HUES48 (cell line): ENCODE measurements around the gene TPD52L2.

Source experiments
- H3K27ac ChIP-seq: one replicate; pipeline ENCODE4 v1.7.0; 2013; ENCODE audit warnings: low read depth, low read length, inconsistent platforms
- H3K27me3 ChIP-seq: 2 replicates; pipeline ENCODE4 v1.6.1; 2013; ENCODE audit warnings: mild to moderate bottlenecking, low read length; ENCODE audit not compliant: control insufficient read depth, insufficient read depth
- H3K36me3 ChIP-seq: 2 replicates; pipeline ENCODE4 v1.6.1; 2013; ENCODE audit warnings: low read length; ENCODE audit not compliant: control insufficient read depth, insufficient read depth
- H3K4me1 ChIP-seq: 2 replicates; pipeline ENCODE4 v1.6.1; 2013; ENCODE audit warnings: mild to moderate bottlenecking, low read length; ENCODE audit not compliant: control insufficient read depth, insufficient read depth
- H3K4me3 ChIP-seq: 2 replicates; pipeline ENCODE4 v1.5.1; 2013; ENCODE audit warnings: mild to moderate bottlenecking, low read depth, low read length
- H3K9ac ChIP-seq: 2 replicates; pipeline ENCODE4 v1.6.1; 2013; ENCODE audit warnings: mild to moderate bottlenecking, low read depth, low read length, moderate library complexity
- H3K9me3 ChIP-seq: 2 replicates; pipeline ENCODE4 v1.6.1; 2013; ENCODE audit warnings: low read length; ENCODE audit not compliant: control insufficient read depth, insufficient read depth

The TPD52L2 gene

DNA sequence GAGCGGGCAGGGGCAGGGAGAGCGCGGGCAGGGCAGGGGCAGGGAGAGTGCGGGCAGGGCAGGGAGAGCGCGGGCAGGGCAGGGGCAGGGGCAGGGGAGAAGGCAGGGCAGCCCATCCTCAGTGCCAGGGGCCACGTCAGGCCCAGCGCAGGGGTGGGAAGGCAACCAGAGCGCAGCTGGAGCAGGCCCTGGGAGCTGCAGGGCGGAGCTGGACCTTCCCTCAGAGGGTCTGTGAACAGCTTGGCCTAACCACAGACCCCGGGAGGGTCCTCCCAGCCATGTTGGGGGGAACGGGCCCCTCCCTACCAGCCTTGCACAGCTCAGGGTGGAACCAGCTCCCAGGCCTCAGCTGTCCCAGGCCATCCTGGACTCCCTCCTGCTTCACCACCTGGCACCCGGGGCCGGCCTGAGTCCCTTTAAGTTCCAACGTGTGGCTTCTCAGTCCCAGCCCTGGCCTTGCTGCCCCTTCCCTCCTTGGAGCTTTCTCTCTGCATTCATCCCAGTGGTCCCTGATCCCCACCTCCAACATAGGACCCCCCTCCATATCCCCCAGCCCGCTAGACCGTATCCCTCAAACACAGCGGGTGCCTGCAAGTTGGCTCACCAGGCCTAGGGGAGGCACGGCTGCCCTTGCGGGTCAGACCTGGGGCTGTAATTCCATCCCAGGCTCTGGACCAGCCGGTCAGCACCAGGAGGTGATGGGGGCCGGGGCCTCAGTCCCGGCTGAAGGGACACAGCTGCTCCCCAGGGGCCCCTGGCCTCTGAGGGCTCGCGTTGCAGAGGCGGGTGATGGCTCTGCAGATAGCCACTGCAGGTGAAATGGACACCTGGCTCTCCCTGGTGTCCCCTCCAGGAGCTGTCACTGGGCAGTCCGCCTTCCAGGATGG is 28.4 kb upstream of the TPD52L2 start:
- H3K27me3 ChIP-seq = peaks cover 15% of the 10 kb centered on the region
- H3K4me3 ChIP-seq = no peak overlapping the region
- no peak overlapping the region for H3K9ac ChIP-seq
- no peaks in the 10 kb centered on the region for H3K36me3 ChIP-seq
- H3K27ac ChIP-seq = no peak overlapping the region
- H3K4me1 ChIP-seq = peaks cover 11% of the 10 kb centered on the region
- H3K9me3 ChIP-seq = no peaks in the 10 kb centered on the region

DNA sequence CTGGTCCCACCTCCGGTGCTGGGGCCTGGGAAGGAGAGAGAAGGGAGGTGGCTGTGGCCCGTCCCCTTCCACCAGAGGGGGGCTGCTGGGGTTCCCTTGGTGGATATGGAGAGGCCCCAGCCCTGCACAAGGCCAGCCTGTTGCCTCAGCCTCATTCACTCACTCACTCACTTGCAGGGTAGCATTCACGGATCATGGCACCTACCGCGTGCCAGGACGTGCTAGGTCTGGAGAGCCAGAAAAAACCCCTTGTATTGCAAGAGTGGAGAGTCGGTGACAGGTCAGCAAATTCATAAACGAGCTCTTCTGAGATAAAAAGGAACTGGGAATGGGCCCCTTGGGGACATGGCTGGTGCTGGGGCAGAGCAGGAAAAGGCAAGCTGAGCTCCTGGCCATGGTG is 27.6 kb upstream of the TPD52L2 start:
- Histone ChIP-seq H3K4me1 (peaks cover 11% of the 10 kb centered on the region), H3K4me3 (no peak overlapping the region), H3K9ac (no peak overlapping the region), H3K27me3 (peaks cover 7% of the 10 kb centered on the region), H3K9me3 (no peaks in the 10 kb centered on the region), H3K36me3 (no peaks in the 10 kb centered on the region), H3K27ac (no peak overlapping the region)

DNA sequence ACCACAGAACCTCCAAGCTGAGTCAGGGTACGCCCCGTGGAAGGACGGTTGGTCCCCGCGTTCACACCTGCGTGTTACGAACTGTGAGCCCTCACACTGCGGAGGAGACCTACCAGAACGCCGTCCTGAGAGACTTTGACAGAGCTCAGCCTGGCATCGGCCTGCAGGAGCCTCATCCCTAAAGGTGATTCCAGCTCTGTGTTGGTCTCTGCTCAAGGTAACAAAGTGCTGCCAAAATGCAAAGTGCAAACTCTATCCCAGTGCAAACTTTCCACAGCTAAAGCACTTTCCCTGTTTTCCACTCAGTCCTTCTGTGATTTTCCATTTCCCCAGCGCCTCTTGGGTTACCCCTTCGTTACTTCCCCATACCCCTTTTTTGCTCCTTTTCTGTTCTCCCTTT is 25.4 kb upstream of the TPD52L2 start:
- Histone ChIP-seq H3K4me1 (peaks cover 12% of the 10 kb centered on the region), H3K27me3 (no peaks in the 10 kb centered on the region), H3K9me3 (no peaks in the 10 kb centered on the region), H3K4me3 (no peak overlapping the region), H3K27ac (no peak overlapping the region), H3K9ac (no peak overlapping the region), H3K36me3 (no peaks in the 10 kb centered on the region)

DNA sequence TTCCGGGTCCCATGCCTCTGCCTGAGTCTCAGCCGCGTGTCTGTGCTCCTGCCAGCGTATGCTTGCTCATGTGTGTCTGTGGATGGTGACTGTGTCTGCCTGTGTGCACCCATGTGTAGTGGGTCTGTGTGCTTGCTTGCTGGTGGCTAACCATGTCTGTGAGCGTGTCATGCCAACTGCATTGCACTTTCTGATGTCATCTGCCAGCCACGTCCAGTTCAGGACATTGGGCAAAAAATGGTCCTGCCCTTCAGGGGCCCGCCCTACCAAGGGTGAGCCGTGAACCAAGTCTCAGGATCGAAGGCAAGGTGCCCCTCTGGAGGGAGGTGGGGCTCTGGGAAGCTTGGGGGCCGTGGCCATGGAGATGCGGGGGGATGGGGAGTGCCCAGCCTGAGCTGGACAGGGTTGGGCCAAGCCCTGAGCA is 24.7 kb upstream of the TPD52L2 start:
- Histone ChIP-seq H3K9me3 (no peaks in the 10 kb centered on the region), H3K4me3 (no peak overlapping the region), H3K4me1 (peaks cover 8% of the 10 kb centered on the region; the same call in 1 of the 2 replicates), H3K27ac (no peak overlapping the region), H3K36me3 (no peaks in the 10 kb centered on the region), H3K9ac (no peak overlapping the region), H3K27me3 (no peaks in the 10 kb centered on the region)

DNA sequence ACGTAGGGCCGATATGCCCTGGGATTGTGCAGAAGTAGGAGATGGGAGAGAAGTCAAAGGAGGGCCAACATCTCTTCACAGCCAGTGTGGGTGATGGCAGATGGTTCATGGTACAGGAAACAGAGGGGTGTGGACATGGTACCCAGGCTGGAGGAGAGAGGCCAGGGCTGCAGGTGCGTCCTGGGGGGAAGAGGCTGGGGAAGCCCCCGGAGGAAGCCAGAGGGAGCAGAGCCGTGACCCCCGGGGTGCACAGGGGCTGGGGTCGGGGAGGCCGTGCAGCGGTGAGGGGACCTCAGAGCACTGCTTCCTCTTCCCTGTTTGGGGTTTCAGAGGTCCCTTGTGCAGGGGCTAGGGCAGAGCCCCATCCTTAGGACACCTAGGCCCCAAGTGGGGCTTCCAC is 22.8 kb upstream of the TPD52L2 start:
- no peaks in the 10 kb centered on the region for H3K27me3 ChIP-seq
- H3K36me3 ChIP-seq = no peaks in the 10 kb centered on the region
- H3K4me1 ChIP-seq = peaks cover 13% of the 10 kb centered on the region
- H3K9ac ChIP-seq = no peak overlapping the region
- no peak overlapping the region for H3K27ac ChIP-seq
- H3K4me3 ChIP-seq = no peak overlapping the region
- no peaks in the 10 kb centered on the region for H3K9me3 ChIP-seq

DNA sequence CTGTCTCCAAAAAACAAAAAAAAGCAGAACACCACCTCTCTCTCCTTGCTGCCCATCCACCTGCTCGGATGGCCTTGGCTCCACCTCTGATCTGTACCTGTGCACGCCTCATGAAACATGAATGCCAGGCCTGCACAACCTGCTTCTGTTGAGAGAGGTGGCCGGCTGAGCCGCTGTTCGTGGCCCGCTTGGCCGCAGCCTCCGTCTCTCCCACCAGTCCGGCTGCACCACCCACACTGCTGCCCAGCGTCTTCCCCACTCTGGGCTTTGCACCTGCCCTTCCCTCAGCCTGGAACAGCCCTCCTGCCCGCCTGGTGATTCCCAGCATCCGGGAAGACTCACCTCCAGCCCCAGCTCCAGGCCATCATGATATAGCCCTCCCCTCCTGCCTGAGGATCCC is 21.8 kb upstream of the TPD52L2 start:
- Histone ChIP-seq H3K9ac (no peak overlapping the region), H3K4me1 (peaks cover 22% of the 10 kb centered on the region), H3K36me3 (no peaks in the 10 kb centered on the region), H3K27ac (no peak overlapping the region), H3K27me3 (no peaks in the 10 kb centered on the region), H3K4me3 (no peak overlapping the region), H3K9me3 (no peaks in the 10 kb centered on the region)

DNA sequence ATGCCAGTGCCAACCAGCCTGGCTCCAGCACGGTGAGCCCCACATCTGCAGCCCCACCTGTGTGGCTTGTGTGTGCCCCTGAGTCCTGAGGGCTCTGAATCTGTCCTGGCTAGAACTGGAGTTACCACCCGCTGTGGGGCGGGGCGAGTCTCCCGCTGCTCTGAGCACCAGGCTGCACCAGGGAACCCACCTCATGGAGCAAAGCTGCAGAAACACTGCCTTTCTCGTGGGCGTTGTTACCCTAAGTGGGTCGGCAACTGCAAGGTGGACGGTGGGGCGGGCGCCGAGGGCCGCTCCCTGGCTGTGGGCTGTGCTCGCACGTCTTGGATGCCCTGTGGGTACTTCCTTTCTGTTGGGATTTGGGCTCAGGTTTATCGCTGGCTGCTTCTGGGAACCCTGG is 21.3 kb upstream of the TPD52L2 start:
- H3K4me1 ChIP-seq = peaks cover 25% of the 10 kb centered on the region
- H3K4me3 ChIP-seq = no peak overlapping the region
- no peak overlapping the region for H3K9ac ChIP-seq
- H3K9me3 ChIP-seq = no peaks in the 10 kb centered on the region
- H3K27me3 ChIP-seq = no peaks in the 10 kb centered on the region
- no peak overlapping the region for H3K27ac ChIP-seq
- no peaks in the 10 kb centered on the region for H3K36me3 ChIP-seq

DNA sequence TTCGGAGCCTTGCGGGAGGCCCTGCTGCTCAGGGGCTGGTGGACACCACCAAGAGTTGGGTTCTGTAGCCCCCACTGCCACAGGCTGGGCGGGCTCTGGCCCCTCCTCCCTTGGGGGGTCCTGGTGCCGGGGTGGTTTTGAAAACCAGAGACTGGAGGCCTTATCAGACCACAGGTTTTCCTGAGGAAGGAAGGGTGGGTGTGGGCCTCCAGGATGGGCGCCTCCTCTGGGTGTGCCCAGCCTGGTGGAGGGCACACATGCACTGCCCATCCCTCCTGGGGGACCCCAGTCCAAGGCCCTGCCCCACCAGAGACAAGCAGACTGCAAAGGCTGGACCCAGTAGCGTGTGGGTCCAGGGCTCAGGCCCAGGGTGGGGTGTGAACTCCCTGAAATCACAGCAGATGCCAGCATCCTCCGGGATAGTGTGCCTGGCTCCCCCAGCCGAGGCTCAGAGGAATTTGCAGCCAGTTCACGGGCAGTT is 20.5 kb upstream of the TPD52L2 start:
- no peak overlapping the region for H3K4me3 ChIP-seq
- no peak overlapping the region for H3K9ac ChIP-seq
- no peaks in the 10 kb centered on the region for H3K36me3 ChIP-seq
- H3K27me3 ChIP-seq = no peaks in the 10 kb centered on the region
- H3K4me1 ChIP-seq = peaks cover 25% of the 10 kb centered on the region
- H3K9me3 ChIP-seq = no peaks in the 10 kb centered on the region
- H3K27ac ChIP-seq = no peak overlapping the region

DNA sequence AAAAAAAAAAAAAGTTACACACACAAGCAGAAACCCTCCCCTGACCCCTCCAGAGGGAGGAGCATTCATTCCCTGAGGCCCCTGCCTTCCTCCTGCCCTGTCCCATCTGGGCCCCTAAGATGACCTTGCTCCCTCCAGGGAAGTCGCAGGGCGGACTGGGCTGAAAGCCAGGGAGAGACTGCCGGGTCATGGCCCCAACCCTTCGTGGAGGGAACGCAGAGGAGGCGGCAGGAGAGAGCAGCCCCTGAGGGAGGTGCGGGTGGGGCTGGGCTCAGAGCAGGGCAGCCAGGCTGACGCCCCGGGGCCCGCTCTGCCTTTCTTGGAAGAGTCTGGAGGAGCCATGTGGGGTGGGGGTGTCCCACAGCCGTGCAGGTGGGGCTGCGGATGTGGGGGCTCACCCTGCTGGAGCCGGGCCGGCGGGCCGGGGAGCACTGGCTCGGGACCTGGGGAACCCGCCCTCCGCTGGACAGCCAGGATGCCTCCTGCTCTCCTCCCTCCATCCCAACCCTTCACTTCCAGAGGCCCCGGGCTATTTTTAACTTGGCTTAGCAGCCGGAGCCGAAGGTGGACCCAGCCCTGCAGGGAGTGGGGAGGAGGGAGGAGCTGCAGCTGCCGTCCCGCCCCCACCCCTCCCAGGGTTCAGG is 18.8 kb upstream of the TPD52L2 start:
- Histone ChIP-seq H3K27ac (peak overlapping the region; percentile 66), H3K9ac (no peak overlapping the region), H3K36me3 (no peaks in the 10 kb centered on the region), H3K27me3 (no peaks in the 10 kb centered on the region), H3K4me1 (peaks cover 25% of the 10 kb centered on the region), H3K9me3 (no peaks in the 10 kb centered on the region), H3K4me3 (peak overlapping the region; percentile 47)

DNA sequence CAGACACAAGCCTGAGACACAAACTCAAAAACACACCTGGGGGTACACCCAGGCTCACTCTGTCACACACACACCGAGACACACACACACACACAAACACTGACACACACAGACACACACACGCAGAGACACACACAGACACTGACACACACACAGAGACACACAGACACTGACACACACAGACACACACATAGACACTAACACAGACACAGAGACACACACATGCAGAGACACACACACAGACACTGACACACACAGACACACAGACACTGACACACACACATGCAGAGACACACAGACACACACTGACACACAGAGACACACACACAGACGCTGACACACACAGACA is 18.2 kb upstream of the TPD52L2 start:
- Histone ChIP-seq H3K27me3 (no peaks in the 10 kb centered on the region), H3K27ac (no peak overlapping the region), H3K4me3 (no peak overlapping the region), H3K9ac (no peak overlapping the region), H3K36me3 (no peaks in the 10 kb centered on the region), H3K4me1 (peaks cover 25% of the 10 kb centered on the region), H3K9me3 (no peaks in the 10 kb centered on the region)
